Common myeloid progenitor, CD34-positive (primary cell): ENCODE results near the gene CRTC1.

Experiments used
- CTCF ChIA-PET: fragments of 350-600 bp; sonication (Branson Sonifier 250); formaldehyde crosslinking; loops from one replicate; lab custom pipeline; 2021; ENCODE audit warnings: antibody characterized with exemption; lab: Charles Lee
- POLR2A ChIA-PET: fragments of 350-600 bp; sonication (Branson Sonifier 250); formaldehyde crosslinking; loops from one replicate; lab custom pipeline; 2021; ENCODE audit warnings: antibody characterized with exemption; lab: Charles Lee
- DNase-seq, 3 donors: peaks; one replicate each; pipeline versions ENCODE4 v3.0.0 to v3.0.0-alpha.2; 2013
- H3K27ac ChIP-seq, 2 experiments: 1 replicate in 1 of 2; 2 replicates in 1 of 2; pipeline ENCODE4 v1.7.0; 2013; ENCODE audit warnings: inconsistent platforms in 2 of 2, low read length in 2 of 2, mild to moderate bottlenecking in 2 of 2, low read depth in 1 of 2, moderate library complexity in 1 of 2; ENCODE audit not compliant: severe bottlenecking in 2 of 2, insufficient read depth in 1 of 2, poor library complexity in 1 of 2
- H3K27me3 ChIP-seq, 5 experiments: replicated peaks in 2 of 5; 1 replicate in 3 of 5; 2 replicates in 2 of 5; pipeline versions ENCODE4 v1.6.1 to v1.7.0; 2013; ENCODE audit warnings: low read length in 4 of 5, mild to moderate bottlenecking in 2 of 5, moderate library complexity in 2 of 5, inconsistent platforms in 1 of 5; ENCODE audit not compliant: insufficient read depth in 5 of 5, control insufficient read depth in 4 of 5
- H3K36me3 ChIP-seq, 4 experiments: 1 replicate in 2 of 4; 2 replicates in 2 of 4; pipeline versions ENCODE4 v1.6.1 to v1.7.0; 2013; ENCODE audit warnings: low read length in 3 of 4, control low read depth in 1 of 4, mild to moderate bottlenecking in 1 of 4; ENCODE audit not compliant: control insufficient read depth in 4 of 4, insufficient read depth in 4 of 4
- H3K4me1 ChIP-seq, 4 experiments: 1 replicate in 3 of 4; 2 replicates in 1 of 4; pipeline versions ENCODE4 v1.6.1 to v1.7.1; 2013; ENCODE audit warnings: low read length in 3 of 4, mild to moderate bottlenecking in 3 of 4, control low read depth in 1 of 4, inconsistent platforms in 1 of 4, moderate library complexity in 1 of 4; ENCODE audit not compliant: control insufficient read depth in 4 of 4, insufficient read depth in 4 of 4; ENCODE audit errors: control extremely low read depth in 1 of 4
- H3K4me3 ChIP-seq, 7 experiments: 1 replicate in 4 of 7; 2 replicates in 3 of 7; pipeline versions ENCODE4 v1.5.1 to v1.7.0; 2013; ENCODE audit warnings: mild to moderate bottlenecking in 7 of 7, low read length in 6 of 7, moderate library complexity in 6 of 7, inconsistent platforms in 2 of 7, low read depth in 2 of 7, control low read depth in 1 of 7; ENCODE audit not compliant: insufficient read depth in 4 of 7, control insufficient read depth in 1 of 7; ENCODE audit errors: extremely low read depth in 1 of 7
- H3K9me3 ChIP-seq, 5 experiments: 1 replicate in 4 of 5; 2 replicates in 1 of 5; pipeline versions ENCODE4 v1.6.1 to v1.7.1; 2013; ENCODE audit warnings: low read length in 4 of 5, mild to moderate bottlenecking in 2 of 5, inconsistent platforms in 1 of 5, low read depth in 1 of 5, moderate library complexity in 1 of 5; ENCODE audit not compliant: control insufficient read depth in 4 of 5, insufficient read depth in 2 of 5; ENCODE audit errors: control extremely low read depth in 1 of 5
- WGBS: methylation state at CpG from one replicate; pipeline ENCODE4 v1.1.5; 2013; ENCODE audit not compliant: insufficient coverage; 5-methylcytosine and 5-hydroxymethylcytosine counted together

Gene CRTC1

DNA sequence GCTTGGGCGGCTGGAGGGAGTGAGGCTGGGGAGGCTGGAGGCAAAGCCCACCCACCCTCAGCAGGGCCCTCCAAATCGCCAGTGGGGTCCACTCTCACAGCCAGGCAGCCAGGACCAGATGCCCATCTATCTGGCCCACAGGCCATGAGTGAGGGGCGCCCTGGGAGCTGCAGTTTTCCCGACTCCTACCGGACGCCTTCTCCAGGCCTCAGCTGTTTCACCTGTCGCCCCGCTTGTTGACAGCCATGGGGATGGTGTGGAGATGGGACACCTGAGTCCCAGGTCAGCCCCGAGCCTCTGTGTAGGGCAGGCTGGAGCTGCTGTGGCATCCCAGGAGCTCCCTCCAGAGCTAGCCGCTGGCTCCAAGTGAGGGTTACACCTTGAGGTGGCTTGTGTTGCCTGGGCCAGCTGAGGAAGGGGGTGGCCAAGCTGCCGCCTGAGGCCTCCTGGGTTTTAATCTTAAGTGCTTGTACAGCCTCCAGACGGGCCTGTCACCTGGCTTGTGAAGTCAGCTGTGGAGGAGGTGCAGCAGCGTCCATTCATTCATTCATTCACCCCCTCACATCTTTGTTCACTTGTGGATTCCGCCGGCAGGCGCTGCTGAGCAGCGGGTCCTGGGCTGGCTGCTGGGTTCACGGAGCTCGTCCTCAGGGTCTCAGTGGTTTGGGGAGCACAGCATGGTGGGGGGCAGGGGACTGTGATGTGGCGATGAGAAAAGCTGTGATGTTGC is 55.6 kb downstream of the CRTC1 start:
- H3K27ac ChIP-seq, result no peak overlapping the region
- POLR2A ChIA-PET, result no interaction called here
- H3K27me3 ChIP-seq, result no peaks in the 10 kb centered on the region
- no peak for DNase-seq
- no peaks in the 10 kb centered on the region for H3K4me1 ChIP-seq
- CTCF ChIA-PET, result interaction anchor here (0.6 kb wide), 1 partner anchor 31 kb away, joined by 3 read pairs; no protein-coding TSS in a partner anchor
- no peaks in the 10 kb centered on the region for H3K36me3 ChIP-seq
- 100% methylated on average over 8 of the region's 20 CpGs for WGBS
- H3K4me3 ChIP-seq, result no peak overlapping the region
- H3K9me3 ChIP-seq, result no peaks in the 10 kb centered on the region

DNA sequence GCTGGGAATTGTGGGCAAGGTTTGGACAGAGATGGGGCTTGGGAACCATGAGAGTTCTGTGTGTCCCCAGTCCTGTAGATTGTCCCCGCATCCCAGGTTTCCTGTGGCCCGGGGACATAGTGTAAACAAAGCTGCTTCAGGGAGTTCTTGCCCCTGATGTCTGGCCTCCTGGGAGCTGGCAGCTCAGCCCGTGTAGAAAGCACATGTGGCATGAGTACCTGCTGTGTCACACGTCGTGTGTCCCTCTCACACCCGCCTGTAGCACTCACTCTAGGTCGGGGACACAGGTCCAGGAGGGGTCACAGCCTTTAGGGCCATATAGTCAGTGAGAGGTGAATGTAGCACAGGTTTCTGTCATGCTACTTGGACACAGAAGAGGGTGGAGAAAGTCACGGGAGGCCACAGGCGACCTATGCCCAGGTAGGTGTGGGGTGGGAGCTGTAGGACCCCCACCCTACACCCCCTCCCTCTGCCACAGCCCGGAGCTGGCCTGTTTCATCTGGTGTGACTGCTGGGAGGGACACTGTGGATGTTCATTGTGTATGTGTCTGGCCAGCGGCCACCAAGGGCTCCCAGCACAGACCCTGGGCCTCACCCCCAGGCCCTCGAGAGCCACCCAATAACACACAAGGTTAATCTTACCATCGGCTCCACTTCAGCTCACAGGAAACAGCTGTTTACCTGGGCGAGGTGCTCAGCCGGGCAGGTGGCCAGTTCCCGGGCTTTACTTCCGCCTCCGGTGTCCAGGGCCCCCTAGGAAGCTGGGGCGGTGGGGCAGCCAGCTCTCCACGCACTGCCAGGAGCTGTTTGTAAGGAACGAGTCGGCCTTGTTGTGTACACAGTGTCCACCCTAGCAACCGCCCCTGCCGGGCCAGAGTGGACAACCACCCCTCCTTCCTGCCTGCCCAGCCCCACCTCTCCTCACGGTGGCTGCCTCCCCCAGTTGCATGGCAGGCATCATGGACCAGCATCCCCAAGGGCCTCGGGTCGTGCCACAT is 57.9 kb downstream of the CRTC1 start:
- no peak for DNase-seq
- ChIA-PET CTCF (interaction anchor here (0.6 to 1.3 kb wide), 2 partner anchors 9 to 327 kb away, joined by 3 to 4 read pairs; no protein-coding TSS in a partner anchor), POLR2A (no interaction called here)
- no peaks in the 10 kb centered on the region for H3K36me3 ChIP-seq
- H3K4me1 ChIP-seq, result no peaks in the 10 kb centered on the region
- WGBS, result 92% methylated on average over 14 of the region's 27 CpGs
- H3K27me3 ChIP-seq, result no peaks in the 10 kb centered on the region
- H3K4me3 ChIP-seq, result no peak overlapping the region
- H3K9me3 ChIP-seq, result no peaks in the 10 kb centered on the region
- no peak overlapping the region for H3K27ac ChIP-seq

DNA sequence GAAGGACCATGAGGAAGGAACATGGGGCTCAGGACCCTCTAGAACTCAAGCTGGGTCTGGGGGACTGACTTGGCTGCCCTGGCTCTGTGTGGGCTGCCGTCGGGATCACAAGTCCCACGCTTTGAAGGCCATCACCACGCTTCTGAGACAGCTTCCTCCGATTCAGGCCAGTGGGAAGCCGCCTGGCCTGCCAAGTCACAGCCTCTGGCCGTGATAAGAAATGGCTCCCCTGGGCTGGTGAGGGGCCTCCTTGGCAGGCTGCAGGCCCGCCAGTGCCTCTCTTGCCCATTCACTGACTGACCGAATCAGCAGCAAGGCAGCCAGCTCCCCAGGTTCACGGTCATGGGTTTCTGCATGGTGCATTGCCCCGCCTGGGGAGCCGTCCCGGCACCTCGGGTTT is 58.8 kb downstream of the CRTC1 start:
- Histone ChIP-seq H3K27ac (no peak overlapping the region), H3K9me3 (no peaks in the 10 kb centered on the region), H3K4me1 (no peaks in the 10 kb centered on the region), H3K4me3 (no peak overlapping the region), H3K27me3 (no peaks in the 10 kb centered on the region), H3K36me3 (no peaks in the 10 kb centered on the region)
- ChIA-PET CTCF (interaction anchor here (1.3 kb wide), 1 partner anchor 10 kb away, joined by 3 read pairs; no protein-coding TSS in a partner anchor), POLR2A (no interaction called here)
- WGBS, result 97% methylated on average over 14 of the region's 14 CpGs
- DNase-seq, result no peak

DNA sequence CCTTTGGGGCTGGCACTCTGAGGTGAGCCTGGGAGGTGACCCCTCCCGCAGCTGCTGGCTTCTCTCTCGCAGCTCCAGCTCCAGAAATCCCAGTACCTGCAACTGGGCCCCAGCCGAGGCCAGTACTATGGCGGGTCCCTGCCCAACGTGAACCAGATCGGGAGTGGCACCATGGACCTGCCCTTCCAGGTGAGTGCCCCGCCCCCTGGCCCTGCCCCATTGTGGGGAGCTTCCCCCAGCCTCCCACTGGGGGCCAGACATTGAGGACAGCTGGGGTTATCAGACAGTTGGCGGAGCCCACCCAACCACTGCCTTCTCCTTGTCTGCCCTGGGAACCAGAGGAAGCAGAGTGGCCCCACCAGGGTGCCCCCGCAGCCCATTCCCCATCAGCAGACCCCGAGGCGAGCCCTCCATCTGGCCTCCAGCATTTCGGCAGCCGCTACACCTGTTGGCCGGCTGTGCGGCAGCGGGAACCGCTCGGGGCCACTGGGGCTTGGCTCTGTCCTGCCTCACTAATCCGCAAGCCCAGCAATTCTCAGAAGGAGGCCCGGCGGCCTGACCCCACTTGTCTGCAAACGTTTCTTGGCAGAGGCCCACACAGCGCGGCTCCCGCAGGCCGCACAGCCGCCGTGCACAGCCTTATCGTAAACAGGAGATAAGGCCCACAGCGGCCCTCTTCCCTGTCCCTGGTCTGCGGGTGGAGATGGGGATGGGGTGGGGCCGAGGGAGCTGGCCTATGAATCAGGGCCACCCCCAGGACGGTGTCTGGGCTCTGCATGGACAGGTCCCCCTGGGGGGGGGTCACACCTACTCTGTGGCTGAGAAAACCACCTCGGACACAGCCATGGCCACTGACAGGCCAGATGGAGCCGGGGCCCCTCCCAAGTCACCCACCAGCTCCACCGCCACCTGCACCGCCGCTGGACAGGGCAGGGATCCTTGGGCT is 59.6 kb downstream of the CRTC1 start:
- Histone ChIP-seq H3K27ac (no peak overlapping the region), H3K9me3 (no peaks in the 10 kb centered on the region), H3K4me1 (no peaks in the 10 kb centered on the region), H3K36me3 (no peaks in the 10 kb centered on the region), H3K27me3 (no peaks in the 10 kb centered on the region), H3K4me3 (no peak overlapping the region)
- peak in 2 of 3 donors; percentile 38 to 53 for DNase-seq
- ChIA-PET CTCF (no interaction called here), POLR2A (no interaction called here)
- 90% methylated on average over 32 of the region's 38 CpGs for WGBS

DNA sequence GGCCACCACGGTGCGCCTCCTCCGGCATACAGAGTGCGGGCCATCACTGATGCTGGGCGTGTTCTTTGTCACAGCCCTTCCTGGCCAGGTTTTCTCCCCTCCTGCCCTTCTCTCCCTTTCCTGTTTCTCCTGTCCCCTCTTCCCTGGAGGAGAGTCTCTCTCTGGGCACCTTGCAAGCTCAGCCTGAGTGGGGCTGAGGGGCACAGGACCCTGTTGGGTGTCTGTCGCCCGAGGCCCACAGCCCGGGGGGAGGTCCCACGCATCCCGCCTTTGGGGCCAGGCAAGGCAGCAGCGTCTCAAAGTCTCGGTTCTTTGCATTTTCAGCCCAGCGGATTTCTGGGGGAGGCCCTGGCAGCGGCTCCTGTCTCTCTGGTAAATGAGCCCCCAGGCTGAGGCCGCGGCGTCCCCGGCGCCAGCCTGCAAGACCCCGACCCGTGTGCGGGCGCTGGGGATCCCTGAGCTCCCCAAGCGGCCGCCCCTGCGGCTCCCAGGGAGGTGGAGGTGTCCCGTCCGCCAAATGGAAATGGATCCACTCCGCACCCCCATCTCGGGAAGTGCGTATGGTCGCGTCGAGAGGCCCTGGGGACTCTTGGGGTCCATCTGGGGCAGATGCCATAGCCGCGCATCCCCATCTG is 60.4 kb downstream of the CRTC1 start:
- H3K4me3 ChIP-seq, result no peak overlapping the region
- no peak overlapping the region for H3K27ac ChIP-seq
- H3K4me1 ChIP-seq, result no peaks in the 10 kb centered on the region
- DNase-seq, result no peak
- H3K36me3 ChIP-seq, result peaks cover 0 to under 1% (median 0%) of the 10 kb centered on the region in 4 experiments
- WGBS, result 98% methylated on average over 33 of the region's 36 CpGs
- H3K9me3 ChIP-seq, result no peaks in the 10 kb centered on the region
- POLR2A ChIA-PET, result no interaction called here
- H3K27me3 ChIP-seq, result no peaks in the 10 kb centered on the region
- CTCF ChIA-PET, result no interaction called here

DNA sequence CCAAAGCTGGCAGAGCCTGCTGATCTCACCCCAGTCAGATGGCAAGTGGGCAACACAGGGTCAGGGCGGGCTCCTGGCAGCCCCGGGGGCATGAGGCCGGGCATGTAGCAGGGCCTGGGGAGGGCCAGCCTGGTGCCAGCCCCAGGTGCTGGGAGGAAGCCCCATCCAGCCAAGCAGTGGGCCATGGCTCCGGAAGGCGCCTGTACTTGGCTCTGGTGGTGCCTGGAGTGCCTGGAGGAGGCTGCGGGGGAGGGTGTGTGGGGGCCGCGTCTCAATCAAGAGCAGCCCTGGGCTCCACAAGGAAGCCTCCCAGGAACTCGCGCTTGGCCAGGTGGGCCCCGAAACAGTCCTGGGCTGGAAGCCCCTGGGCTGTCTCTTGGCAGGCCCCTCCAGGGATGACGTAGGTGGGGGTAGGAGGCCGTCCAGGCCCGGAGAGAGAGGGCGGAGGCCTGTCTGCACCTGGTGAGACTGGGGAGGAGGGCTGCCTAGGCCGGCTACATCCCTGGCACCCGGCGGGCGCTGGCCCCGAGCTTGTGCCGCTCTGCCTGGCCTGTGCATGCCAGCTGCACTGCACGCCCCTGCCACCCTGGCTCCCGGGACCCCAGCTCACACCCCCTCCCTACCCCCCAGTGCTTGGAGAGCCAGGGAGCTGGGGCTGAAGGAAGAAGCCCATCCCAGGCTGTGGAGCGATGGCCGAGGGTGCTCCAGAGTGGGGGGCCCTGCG is 61.7 kb downstream of the CRTC1 start:
- POLR2A ChIA-PET, result interaction anchor here (0.7 kb wide), 1 partner anchor 86 kb away, joined by 3 read pairs; the partner anchor contains the start of gene UPF1
- over 99% methylated on average over 14 of the region's 26 CpGs for WGBS
- H3K27ac ChIP-seq, result no peak overlapping the region
- no peaks in the 10 kb centered on the region for H3K27me3 ChIP-seq
- no peak overlapping the region for H3K4me3 ChIP-seq
- no peaks in the 10 kb centered on the region for H3K4me1 ChIP-seq
- no peaks in the 10 kb centered on the region for H3K9me3 ChIP-seq
- CTCF ChIA-PET, result no interaction called here
- peaks cover 0 to 3% (median 2%) of the 10 kb centered on the region in 4 experiments for H3K36me3 ChIP-seq
- no peak for DNase-seq
